Measurements from ENCODE around the gene MAD1L1. TPM values are rescaled to one million over a fixed set of nuclear protein-coding genes. Genes with fewer than 3 reads are reported as not detected.
"Not testable (repeated sequence)": the region's sequence is repeated elsewhere in the genome, so short reads cannot be mapped to it uniquely, and the experiment has no call there.

Gene MAD1L1
- polyA plus RNA-seq, 1 experiment = 32.0 TPM

DNA sequence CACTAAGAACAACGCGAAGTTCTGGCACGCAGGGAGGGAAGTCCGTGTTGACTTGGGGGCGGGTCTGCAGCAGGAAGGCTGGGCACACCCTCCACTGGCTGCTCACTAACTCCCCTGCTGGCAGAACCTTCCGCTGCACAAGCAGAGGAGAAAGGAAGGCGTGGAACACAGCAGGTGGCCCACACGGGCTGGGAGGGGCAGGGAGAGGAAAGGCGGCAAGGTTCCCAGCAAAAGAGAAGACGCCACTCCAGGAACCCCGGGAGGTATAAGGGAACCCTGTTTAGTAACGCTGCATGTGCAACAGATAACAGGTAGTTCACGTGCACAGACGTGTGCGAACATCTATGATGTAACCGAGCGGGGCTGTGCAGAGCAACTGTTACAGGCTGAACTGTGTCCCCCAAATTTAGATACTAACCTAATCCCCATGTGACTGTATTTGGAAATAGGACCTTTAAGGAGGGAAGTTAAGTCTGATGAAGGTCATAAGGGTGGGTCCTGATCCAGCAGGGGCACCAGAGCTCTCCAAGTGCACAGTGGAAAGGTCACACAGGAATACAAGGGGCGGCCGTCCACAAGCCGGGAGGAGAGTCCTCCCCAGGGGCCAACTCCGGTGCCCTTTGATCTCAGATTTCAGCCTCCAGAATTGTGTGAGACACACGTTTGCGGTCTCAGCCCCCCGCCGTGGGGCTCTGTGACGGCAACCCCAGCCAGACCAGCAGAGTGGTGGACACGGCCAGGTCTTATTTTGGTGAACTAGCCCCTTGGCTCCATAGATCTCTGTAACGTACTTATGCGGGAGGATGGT is 357.1 kb downstream of the MAD1L1 start:
- POLR2A ChIA-PET; H3K36me3 ChIP-seq (ENCODE audit: control insufficient read depth, insufficient read depth, low read length); DNase-seq (ENCODE audit: low read depth); H3K27me3 ChIP-seq (ENCODE audit: control insufficient read depth, insufficient read depth, low read length); H3K4me3 ChIP-seq (ENCODE audit: low read depth, low read length); CTCF ChIA-PET: not testable (repeated sequence)
- TF ChIP-seq, protein P1, sequence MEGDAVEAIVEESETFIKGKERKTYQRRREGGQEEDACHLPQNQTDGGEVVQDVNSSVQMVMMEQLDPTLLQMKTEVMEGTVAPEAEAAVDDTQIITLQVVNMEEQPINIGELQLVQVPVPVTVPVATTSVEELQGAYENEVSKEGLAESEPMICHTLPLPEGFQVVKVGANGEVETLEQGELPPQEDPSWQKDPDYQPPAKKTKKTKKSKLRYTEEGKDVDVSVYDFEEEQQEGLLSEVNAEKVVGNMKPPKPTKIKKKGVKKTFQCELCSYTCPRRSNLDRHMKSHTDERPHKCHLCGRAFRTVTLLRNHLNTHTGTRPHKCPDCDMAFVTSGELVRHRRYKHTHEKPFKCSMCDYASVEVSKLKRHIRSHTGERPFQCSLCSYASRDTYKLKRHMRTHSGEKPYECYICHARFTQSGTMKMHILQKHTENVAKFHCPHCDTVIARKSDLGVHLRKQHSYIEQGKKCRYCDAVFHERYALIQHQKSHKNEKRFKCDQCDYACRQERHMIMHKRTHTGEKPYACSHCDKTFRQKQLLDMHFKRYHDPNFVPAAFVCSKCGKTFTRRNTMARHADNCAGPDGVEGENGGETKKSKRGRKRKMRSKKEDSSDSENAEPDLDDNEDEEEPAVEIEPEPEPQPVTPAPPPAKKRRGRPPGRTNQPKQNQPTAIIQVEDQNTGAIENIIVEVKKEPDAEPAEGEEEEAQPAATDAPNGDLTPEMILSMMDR (IDR thresholded peaks at IDR 0.05; ENCODE audit: insufficient read depth, low read depth, low read length) = 0 out of 2 replicates have a peak, but pooled peaks have one; percentile 29

DNA sequence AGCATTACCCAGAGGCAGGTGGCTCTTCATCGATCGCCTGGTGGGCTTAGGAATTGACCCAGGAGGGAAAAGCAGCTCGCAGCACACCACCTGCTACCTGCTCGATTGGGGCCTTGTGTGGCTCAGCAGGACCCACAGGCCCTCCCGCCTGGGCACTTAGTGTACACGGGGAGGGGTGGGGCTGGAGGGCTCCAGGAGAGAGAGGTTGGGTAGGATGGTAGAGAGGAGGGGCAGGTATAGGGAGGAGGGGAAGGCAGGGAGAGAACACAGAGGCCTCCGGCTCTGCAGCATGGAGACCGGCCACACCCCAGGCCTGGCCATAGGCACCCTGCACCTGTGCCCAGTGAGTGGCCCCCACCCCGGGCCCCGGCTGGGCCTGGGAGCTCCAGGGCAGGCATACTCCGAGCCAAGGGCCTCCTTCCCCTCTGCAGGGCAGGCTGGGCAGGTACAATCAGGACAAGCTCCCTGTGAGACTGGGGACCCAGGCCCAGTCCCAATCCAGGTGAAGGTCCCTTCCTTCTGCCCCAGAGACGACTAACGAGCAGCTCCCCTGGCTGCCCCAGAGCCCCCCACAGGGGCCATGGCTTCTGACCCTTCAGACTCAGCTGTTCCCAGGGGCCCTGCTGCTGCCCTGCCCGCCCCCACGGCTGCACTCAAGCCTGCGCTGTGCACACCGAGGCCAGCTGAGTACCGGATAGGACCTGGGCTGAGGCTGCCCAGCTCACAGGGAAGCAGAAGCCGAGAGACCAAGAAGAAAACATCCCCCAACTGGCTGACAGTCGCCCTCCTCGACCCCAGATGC is 358.0 kb downstream of the MAD1L1 start:
- H3K36me3 ChIP-seq (ENCODE audit: control insufficient read depth, insufficient read depth, low read length); POLR2A ChIA-PET; CTCF ChIA-PET; DNase-seq (ENCODE audit: low read depth); H3K27me3 ChIP-seq (ENCODE audit: control insufficient read depth, insufficient read depth, low read length); H3K4me3 ChIP-seq (ENCODE audit: low read depth, low read length): not testable (repeated sequence)

DNA sequence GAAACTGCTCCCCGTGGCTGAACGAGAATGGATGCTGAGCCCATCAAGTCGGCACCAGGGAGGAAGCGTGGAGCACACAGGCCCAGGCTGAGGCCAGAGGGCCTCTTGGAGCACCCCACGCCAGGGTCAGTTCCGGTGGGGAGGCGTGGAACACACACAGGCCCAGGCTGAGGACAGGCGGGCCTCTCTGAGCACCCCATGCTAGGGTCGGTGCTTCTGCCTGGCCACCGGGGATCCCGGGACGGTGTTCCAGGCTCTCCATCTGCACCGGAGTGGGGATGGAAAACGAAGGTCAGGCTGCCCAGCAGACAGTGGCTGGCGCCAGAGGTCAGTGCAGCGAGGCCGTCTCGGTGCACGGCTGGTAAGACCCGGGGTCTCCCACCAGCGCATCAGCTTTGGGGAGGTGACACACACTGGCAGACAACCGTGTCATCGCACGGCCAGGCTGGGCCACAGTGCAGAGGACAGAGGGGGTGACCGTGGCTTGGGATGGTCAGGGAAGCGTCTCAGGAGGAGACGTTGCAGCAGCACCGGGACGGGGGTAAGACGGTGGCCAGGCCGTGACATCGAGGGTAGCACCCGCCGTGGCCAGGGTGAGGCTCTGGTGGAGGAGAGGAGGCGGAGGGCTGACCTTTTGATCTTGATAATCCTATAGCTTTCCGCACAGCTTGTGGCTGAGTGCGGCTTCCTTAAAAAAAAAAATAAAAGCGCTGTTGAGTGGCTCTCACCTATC is 358.7 kb downstream of the MAD1L1 start:
- Histone ChIP-seq H3K4me3 (ENCODE audit: low read depth, low read length) (no peak overlapping the region), H3K27me3 (ENCODE audit: control insufficient read depth, insufficient read depth, low read length) (no peaks in the 10 kb centered on the region), H3K36me3 (ENCODE audit: control insufficient read depth, insufficient read depth, low read length) (no peaks in the 10 kb centered on the region; the same call in none of the 2 replicates)
- TF ChIP-seq, protein P1 (IDR thresholded peaks at IDR 0.05; ENCODE audit: insufficient read depth, low read depth, low read length) = no peak
- ChIA-PET POLR2A (no interaction called here), CTCF (no interaction called here)
- DNase-seq (ENCODE audit: low read depth) = no peak

DNA sequence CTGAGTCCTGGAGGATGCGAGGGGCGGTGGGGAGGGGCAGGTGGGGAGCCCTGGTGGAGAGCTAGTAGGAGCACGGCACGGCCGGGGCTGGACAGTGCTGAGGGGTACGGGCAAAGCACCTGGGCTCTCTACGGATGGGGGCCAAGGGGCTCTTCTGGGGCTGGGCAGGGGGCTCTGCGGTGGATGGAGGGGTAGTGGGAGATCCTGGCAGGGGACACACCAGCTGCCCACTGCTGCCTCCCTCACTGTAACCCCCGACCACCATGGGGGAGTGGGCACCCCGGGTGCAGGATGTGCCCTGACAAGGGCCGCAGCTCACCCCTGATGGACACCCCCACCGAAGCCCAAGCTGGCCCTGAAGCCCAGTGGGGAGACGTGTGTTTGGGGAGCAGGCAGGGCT is 359.3 kb downstream of the MAD1L1 start:
- CTCF ChIA-PET = no interaction called here
- TF ChIP-seq, protein P1 (IDR thresholded peaks at IDR 0.05; ENCODE audit: insufficient read depth, low read depth, low read length) = no peak
- POLR2A ChIA-PET = no interaction called here

DNA sequence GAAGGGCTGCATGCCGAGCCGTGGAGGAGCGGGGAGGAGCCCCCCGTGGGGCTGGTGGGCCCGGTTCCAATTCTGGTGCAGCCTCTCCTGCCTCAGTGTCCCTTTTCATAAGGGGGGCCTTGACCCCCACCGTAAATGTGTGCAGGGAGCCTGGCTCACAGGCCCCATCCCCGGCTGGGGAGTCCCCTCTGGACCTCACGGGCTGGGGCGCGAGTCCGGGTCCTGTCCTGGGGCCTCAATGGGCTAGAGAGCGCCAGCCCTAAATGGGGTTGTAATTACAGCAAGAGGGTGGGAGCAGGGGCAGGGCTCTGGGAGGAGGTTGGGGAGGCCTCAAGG is 359.7 kb downstream of the MAD1L1 start:
- TF ChIP-seq, protein P1 (IDR thresholded peaks at IDR 0.05; ENCODE audit: insufficient read depth, low read depth, low read length) = no peak
- DNase-seq (ENCODE audit: low read depth) = no peak
- no peaks in the 10 kb centered on the region; the same call in none of the 2 replicates for H3K36me3 ChIP-seq (ENCODE audit: control insufficient read depth, insufficient read depth, low read length)
- no peak overlapping the region for H3K4me3 ChIP-seq (ENCODE audit: low read depth, low read length)
- CTCF ChIA-PET = no interaction called here
- POLR2A ChIA-PET = no interaction called here
- no peaks in the 10 kb centered on the region for H3K27me3 ChIP-seq (ENCODE audit: control insufficient read depth, insufficient read depth, low read length)

More for the DNA sequence above, 359.3 kb downstream of the MAD1L1 start:
- no peak for DNase-seq (ENCODE audit: low read depth)
- H3K36me3 ChIP-seq (ENCODE audit: control insufficient read depth, insufficient read depth, low read length) = no peaks in the 10 kb centered on the region; the same call in none of the 2 replicates
- no peak overlapping the region for H3K4me3 ChIP-seq (ENCODE audit: low read depth, low read length)
- H3K27me3 ChIP-seq (ENCODE audit: control insufficient read depth, insufficient read depth, low read length) = no peaks in the 10 kb centered on the region
